Upper lobe of left lung (tissue), 6 donors: Measurements from ENCODE around the gene GALNT10. TPM values are rescaled to one million over a fixed set of nuclear protein-coding genes. Genes with fewer than 3 reads are reported as not detected.

Experiments used
- ATAC-seq, 2 donors: fragments of 200-7000 bp; cut with Tn5 transposase; one replicate each; pipeline ENCODE4 v1.9.1; 2022; ENCODE audit warnings: mild to moderate bottlenecking in 2 of 2, moderate library complexity in 2 of 2; ENCODE audit not compliant: low FRiP score in 2 of 2
- DNase-seq, 2 donors: peaks; one replicate each; pipeline ENCODE4 v3.0.0-alpha.2; 2019 to 2020
- H3K27ac ChIP-seq, 4 donors: fragments of 200-600 bp; sonication (generic); one replicate each; pipeline ENCODE4 v1.5.1; 2016 to 2019
- H3K27me3 ChIP-seq, 4 donors: fragments of 200-600 bp; sonication (generic); one replicate each; pipeline ENCODE4 v1.5.1; 2017 to 2019
- H3K36me3 ChIP-seq, 4 donors: fragments of 200-600 bp; sonication (generic); one replicate each; pipeline ENCODE4 v1.5.1; 2016 to 2019
- H3K4me1 ChIP-seq, 4 donors: fragments of 200-600 bp; sonication (generic); one replicate each; pipeline ENCODE4 v1.5.1; 2018 to 2019
- H3K4me3 ChIP-seq, 4 donors: fragments of 200-600 bp; sonication (generic); one replicate each; pipeline ENCODE4 v1.5.1; 2017 to 2019; ENCODE audit warnings: mild to moderate bottlenecking in 2 of 4, moderate library complexity in 1 of 4
- H3K9me3 ChIP-seq, 4 donors: fragments of 200-600 bp; sonication (generic); one replicate each; pipeline ENCODE4 v1.5.1; 2018 to 2019
- CTCF ChIP-seq, 6 experiments: fragments of 450-650 bp in 4 of 6; fragments of 200-600 bp in 2 of 6; sonication (generic) in 2 of 6; IDR thresholded peaks; one replicate each; pipeline ENCODE4 v1.5.1; 2016 to 2019; ENCODE audit warnings: antibody characterized with exemption in 6 of 6
- EP300 ChIP-seq, 4 donors: sonication (generic); formaldehyde crosslinking; IDR thresholded peaks; one replicate each; pipeline ENCODE4 v1.5.1; 2017; ENCODE audit warnings: antibody characterized with exemption in 4 of 4, control low read depth in 2 of 4
- POLR2A ChIP-seq, 4 donors: fragments of 450-650 bp; IDR thresholded peaks; one replicate each; pipeline ENCODE4 v1.5.1; 2016 to 2017; ENCODE audit warnings: antibody characterized with exemption in 4 of 4, mild to moderate bottlenecking in 2 of 4
- POLR2AphosphoS5 ChIP-seq, 2 donors: sonication (generic); formaldehyde crosslinking; IDR thresholded peaks; one replicate each; pipeline ENCODE4 v1.5.1; 2017; ENCODE audit warnings: antibody characterized with exemption in 2 of 2
- WGBS, 2 donors: methylation state at CpG; one replicate each; pipeline ENCODE4 v1.1.5; 2017 to 2018; 5-methylcytosine and 5-hydroxymethylcytosine counted together
- total RNA-seq, 6 donors: library from RNA; depleted of rRNA in 4 of 6; stranded (reverse); fragments of >200 nt in 4 of 6; gene quantifications; one replicate each; pipeline versions ENCODE4 v1.1.0 to v1.2.1, GENCODE V29; 2016 to 2021
- donor health status: DM: no; HTN: no; CAD: no; lungs with moderate emphysema.
- donor health status: DM: no; HTN: yes; CAD: no; lungs with severe emphysema.

GALNT10 gene
- total RNA-seq, 6 donors from 2014 or later = 38.6 to 118 (median 66.4) TPM

- no peaks in the 10 kb centered on the region for H3K27me3 ChIP-seq
- H3K9me3 ChIP-seq = no peaks in the 10 kb centered on the region
- DNase-seq = peak in 1 of 2 donors; percentile 47
- no peak for TF ChIP-seq EP300 (IDR thresholded peaks at IDR 0.05)
- no peak for TF ChIP-seq POLR2A (IDR thresholded peaks at IDR 0.05)
- TF ChIP-seq CTCF (IDR thresholded peaks at IDR 0.05) = no peak
- TF ChIP-seq POLR2AphosphoS5 (IDR thresholded peaks at IDR 0.05) = no peak
- 93 to 98% methylated on average over 3 of the region's 3 CpGs for WGBS, 2 donors
- no peak overlapping the region for H3K4me3 ChIP-seq
- no peak for ATAC-seq
- H3K36me3 ChIP-seq = no peaks in the 10 kb centered on the region
- peaks cover 12 to 20% (median 17%) of the 10 kb centered on the region in 4 donors for H3K4me1 ChIP-seq
- no peak overlapping the region for H3K27ac ChIP-seq
Measured at GRCh38 chr5:154269414-154269813, 78.9 kb downstream of the GALNT10 start.

- ATAC-seq = no peak
- Histone ChIP-seq H3K4me1 (peaks cover 12 to 17% (median 13%) of the 10 kb centered on the region in 4 donors), H3K9me3 (no peaks in the 10 kb centered on the region), H3K4me3 (no peak overlapping the region), H3K27ac (no peak overlapping the region), H3K27me3 (no peaks in the 10 kb centered on the region), H3K36me3 (no peaks in the 10 kb centered on the region)
- 77 to 100% methylated on average over 1 of the region's 1 CpG for WGBS, 2 donors
- DNase-seq = no peak
- TF ChIP-seq POLR2A (IDR thresholded peaks at IDR 0.05) (no peak), POLR2AphosphoS5 (IDR thresholded peaks at IDR 0.05) (no peak)
Measured at GRCh38 chr5:154271466-154271865, 80.9 kb downstream of the GALNT10 start.

GRCh38 chr5:154271936-154272514 lies 81.5 kb downstream of the GALNT10 start:
- Histone ChIP-seq H3K4me1 (peaks cover 12 to 17% (median 13%) of the 10 kb centered on the region in 4 donors), H3K4me3 (no peak overlapping the region), H3K27ac (no peak overlapping the region), H3K36me3 (no peaks in the 10 kb centered on the region), H3K27me3 (no peaks in the 10 kb centered on the region), H3K9me3 (no peaks in the 10 kb centered on the region)
- no peak for DNase-seq
- ATAC-seq = no peak
- 95 to 97% methylated on average over 6 of the region's 6 CpGs for WGBS, 2 donors
- TF ChIP-seq CTCF (IDR thresholded peaks at IDR 0.05) (no peak), EP300 (IDR thresholded peaks at IDR 0.05) (no peak), POLR2AphosphoS5 (IDR thresholded peaks at IDR 0.05) (no peak)

- H3K27ac ChIP-seq = peak overlapping the region in 1 of 4 donors; percentile 54
- TF ChIP-seq POLR2AphosphoS5 (IDR thresholded peaks at IDR 0.05) (no peak), CTCF (IDR thresholded peaks at IDR 0.05) (no peak), POLR2A (IDR thresholded peaks at IDR 0.05) (peak in 1 of 4 donors; percentile 16)
- no peaks in the 10 kb centered on the region for H3K36me3 ChIP-seq
- WGBS, 2 donors = 15 to 17% methylated on average over 3 of the region's 3 CpGs
- no peaks in the 10 kb centered on the region for H3K9me3 ChIP-seq
- H3K4me3 ChIP-seq = no peak overlapping the region
- DNase-seq (peak in 1 of 2 donors; percentile 36), ATAC-seq (peak; percentile 67 to 76)
- H3K4me1 ChIP-seq = peaks cover 12 to 16% (median 14%) of the 10 kb centered on the region in 4 donors
- no peaks in the 10 kb centered on the region for H3K27me3 ChIP-seq
Measured at GRCh38 chr5:154273028-154273617, 82.6 kb downstream of the GALNT10 start.

GRCh38 chr5:154273963-154274827 lies 83.7 kb downstream of the GALNT10 start:
- 68 to 72% methylated on average over 2 of the region's 2 CpGs for WGBS, 2 donors
- H3K4me3 ChIP-seq = no peak overlapping the region
- no peak overlapping the region for H3K27ac ChIP-seq
- no peaks in the 10 kb centered on the region for H3K27me3 ChIP-seq
- no peak for DNase-seq
- ATAC-seq = no peak
- H3K9me3 ChIP-seq = no peaks in the 10 kb centered on the region
- TF ChIP-seq EP300 (IDR thresholded peaks at IDR 0.05) (no peak), POLR2AphosphoS5 (IDR thresholded peaks at IDR 0.05) (no peak), POLR2A (IDR thresholded peaks at IDR 0.05) (no peak), CTCF (IDR thresholded peaks at IDR 0.05) (no peak)
- H3K4me1 ChIP-seq = peaks cover 12 to 16% (median 14%) of the 10 kb centered on the region in 4 donors
- H3K36me3 ChIP-seq = no peaks in the 10 kb centered on the region
